MM.1S (cell line): Measurements from ENCODE around the gene ZNF469.

ENCODE experiments used
- CTCF ChIP-seq: fragments of 300-600 bp; sonication (generic); IDR thresholded peaks from 2 replicates; pipeline ENCODE4 v1.5.1; 2016; ENCODE audit warnings: antibody characterized with exemption, low read length, mixed read lengths
- EZH2 ChIP-seq: fragments of 300-600 bp; sonication (generic); optimal IDR thresholded peaks from 2 replicates; pipeline ENCODE3; 2017; ENCODE audit warnings: low read depth, mild to moderate bottlenecking, antibody characterized with exemption, low read length, mixed read lengths
- EZH2phosphoT487 ChIP-seq: fragments of 300-600 bp; sonication (generic); IDR thresholded peaks from 2 replicates; pipeline ENCODE4 v1.6.1; 2018; ENCODE audit warnings: antibody characterized with exemption, low read length

- no peak for TF ChIP-seq EZH2
- TF ChIP-seq CTCF = no peak
- TF ChIP-seq EZH2phosphoT487 = no peak
Observed at GRCh38 chr16:88423448-88423850, 40.7 kb downstream of the ZNF469 start.
